Measurements from ENCODE around the gene MYO5C.

DNA sequence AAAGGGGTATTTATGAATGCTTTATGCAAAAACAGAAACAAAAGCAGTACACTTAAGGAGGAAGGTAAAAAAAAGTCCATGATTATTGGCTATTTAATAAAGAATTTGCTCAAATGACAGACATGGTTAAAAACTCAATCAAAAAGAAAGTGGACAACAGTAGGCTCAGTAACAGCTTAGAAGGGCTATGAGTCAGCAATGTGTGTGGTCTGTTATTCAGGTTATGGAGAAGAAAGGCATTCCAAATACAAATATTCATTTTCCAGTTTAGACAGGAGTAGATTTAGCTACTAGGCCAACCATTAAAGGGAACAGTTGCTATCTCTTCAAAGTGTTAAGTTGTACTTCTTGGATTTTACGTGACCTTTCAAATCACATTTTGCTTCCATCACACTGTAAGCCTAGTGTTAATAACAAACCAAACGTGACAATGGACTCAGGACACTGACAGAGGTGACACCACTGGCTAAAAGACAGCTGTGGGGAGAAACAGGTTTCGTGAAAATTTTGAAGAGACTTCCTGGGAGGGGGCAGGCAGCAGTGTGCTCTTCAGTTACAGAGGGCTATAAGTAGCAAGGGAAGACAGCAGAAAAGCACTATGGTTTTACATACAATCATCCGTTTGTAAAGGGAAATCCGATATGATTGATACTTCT, 41.7 kb upstream of the MYO5C start:
- TF ChIP-seq, protein P1, sequence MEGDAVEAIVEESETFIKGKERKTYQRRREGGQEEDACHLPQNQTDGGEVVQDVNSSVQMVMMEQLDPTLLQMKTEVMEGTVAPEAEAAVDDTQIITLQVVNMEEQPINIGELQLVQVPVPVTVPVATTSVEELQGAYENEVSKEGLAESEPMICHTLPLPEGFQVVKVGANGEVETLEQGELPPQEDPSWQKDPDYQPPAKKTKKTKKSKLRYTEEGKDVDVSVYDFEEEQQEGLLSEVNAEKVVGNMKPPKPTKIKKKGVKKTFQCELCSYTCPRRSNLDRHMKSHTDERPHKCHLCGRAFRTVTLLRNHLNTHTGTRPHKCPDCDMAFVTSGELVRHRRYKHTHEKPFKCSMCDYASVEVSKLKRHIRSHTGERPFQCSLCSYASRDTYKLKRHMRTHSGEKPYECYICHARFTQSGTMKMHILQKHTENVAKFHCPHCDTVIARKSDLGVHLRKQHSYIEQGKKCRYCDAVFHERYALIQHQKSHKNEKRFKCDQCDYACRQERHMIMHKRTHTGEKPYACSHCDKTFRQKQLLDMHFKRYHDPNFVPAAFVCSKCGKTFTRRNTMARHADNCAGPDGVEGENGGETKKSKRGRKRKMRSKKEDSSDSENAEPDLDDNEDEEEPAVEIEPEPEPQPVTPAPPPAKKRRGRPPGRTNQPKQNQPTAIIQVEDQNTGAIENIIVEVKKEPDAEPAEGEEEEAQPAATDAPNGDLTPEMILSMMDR (conservative IDR thresholded peaks at IDR 0.05; ENCODE audit: low read depth, low read length) = no peak
- TF ChIP-seq EZH2 (IDR thresholded peaks at IDR 0.05; ENCODE audit: borderline replicate concordance, low read depth, low read length, poor library complexity, severe bottlenecking) = no peak

Measured in A673 (cell line).